GM19463 (cell line): Measurements from ENCODE around the gene STARD5.
"Not testable (repeated sequence)": the region's sequence is repeated elsewhere in the genome, so short reads cannot be mapped to it uniquely, and the experiment has no call there.

Experiments used
- ATAC-seq: cut with Tn5 transposase; IDR thresholded peaks from one replicate; pipeline ENCODE4 v1.9.1; 2021; ENCODE audit warnings: mild to moderate bottlenecking, moderate library complexity; ENCODE audit not compliant: unreplicated experiment

The STARD5 gene

DNA sequence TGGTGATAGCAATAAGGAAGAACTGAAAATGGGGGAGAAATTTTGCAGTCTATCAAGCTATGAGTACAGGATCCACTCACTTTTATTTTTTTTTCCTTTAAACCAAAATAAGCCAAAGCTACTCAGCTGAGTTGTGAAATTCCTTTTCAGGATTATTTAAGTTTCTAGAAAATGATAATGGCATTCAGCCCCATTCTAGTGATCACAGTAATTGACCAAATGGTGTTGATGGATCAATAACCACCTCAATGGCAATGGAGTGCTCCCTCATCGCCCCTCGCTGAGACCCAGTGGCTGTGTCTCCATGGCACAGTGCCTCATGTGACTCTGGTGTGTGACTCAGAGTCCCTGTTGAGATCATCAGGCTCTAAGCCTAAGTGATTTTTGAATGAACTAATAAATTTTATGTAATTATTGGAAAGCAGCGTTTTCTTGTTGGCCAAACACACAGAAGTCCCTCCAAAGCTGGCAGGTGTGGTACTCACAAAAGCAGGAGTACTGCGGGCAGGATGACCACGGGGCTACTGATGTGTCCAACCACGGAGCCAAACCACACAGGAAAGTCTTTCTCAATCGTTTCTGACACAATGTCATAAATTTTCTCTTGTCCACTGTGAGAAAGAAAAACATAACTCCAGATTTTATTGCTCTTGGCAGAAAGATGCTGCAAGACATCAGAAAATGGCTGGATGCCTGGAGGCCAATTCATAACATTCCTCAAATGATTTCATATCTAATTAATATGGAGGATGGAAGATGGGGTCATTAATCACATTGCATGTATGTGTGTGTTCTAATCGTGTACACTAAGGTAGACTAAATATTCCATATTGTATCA lies 14.4 kb upstream of the STARD5 start:
- ATAC-seq, result no peak

DNA sequence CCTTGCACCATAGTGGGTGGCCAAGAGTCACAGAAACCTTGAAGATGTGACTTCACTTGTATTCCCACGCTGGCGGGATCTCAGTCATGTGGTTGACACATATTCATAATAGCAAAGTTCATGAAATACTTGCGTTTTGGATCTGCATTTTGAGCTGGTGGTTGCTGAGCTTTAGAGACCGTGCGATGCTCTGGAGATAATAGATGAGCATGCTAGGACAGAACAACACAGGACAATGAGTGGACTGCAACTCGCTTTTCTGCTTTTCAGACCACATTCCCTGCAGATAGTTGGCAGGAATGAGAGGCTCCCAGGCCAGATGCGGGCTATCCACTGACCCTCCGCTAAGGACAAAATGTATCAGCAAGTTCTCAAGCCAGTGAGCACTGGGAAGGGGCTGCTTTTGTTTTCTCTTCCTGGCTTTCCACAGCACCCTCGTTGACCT lies 13.8 kb upstream of the STARD5 start:
- ATAC-seq, result no peak

GRCh38 chr15:81337241-81337640 lies 13.3 kb upstream of the STARD5 start:
- ATAC-seq, result no peak

GRCh38 chr15:81336568-81336967 lies 12.6 kb upstream of the STARD5 start:
- no peak for ATAC-seq

GRCh38 chr15:81335631-81336030 lies 11.7 kb upstream of the STARD5 start:
- ATAC-seq, result no peak

- ATAC-seq, result no peak
Observed at GRCh38 chr15:81334768-81335435, 11.0 kb upstream of the STARD5 start.

DNA sequence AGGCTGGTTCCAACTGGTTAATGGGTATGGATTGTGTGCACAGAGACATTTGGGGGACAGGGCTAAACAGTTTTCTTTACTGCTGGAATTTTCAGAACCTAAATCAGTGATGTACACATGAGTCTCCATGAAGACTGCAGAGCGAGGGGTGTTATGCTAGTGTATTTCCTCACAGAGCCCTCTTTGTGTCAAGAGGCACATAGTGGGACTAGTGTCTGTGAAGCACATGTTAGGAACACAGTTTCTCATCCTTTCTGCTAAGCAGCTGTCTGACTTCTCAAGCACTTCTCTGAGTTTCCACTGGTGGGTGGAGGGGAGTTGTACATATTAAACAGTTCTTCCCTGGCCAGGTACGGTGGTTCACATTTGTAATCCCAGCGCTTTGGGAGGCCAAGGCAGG lies 9.4 kb upstream of the STARD5 start:
- no peak for ATAC-seq

DNA sequence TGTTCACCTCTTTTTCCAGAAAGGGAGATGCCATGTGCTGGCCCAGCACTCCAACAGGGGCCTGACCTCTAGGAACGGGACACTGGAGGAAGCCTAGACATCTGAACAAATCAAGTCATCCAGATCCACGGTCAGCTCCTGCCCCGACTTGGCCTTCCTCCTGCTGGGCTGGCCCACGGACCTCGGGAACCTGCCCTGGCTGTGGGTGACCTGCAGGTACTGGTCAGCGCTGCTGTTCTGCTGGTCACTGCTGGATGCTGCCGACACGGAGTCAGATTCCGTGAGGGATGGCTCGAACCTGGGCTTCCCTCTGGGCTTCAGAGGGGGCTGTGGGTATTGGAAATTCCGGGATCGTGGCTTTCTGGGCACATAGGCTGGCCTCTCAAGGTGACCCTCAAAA lies 8.4 kb upstream of the STARD5 start:
- ATAC-seq, result no peak

DNA sequence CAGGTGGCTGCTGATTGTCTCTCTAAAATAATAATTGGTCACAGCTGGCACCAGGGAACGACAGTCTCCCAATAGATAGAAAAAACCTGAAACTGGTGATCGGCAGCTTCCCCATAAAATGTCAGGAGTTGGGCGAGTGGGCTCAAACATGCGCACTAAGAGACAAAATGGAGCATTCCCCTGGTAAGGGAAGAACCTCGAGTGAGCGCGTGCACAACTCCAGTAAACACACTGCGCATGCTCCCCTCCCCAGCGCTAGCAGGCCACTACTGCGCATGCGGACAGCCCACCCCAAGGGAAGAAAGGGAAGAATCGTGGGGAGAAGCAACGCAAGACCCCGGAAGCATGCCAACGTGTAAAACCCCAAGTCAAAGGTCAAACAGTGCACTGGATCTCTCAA lies 7.7 kb upstream of the STARD5 start:
- ATAC-seq, result no peak

GRCh38 chr15:81331141-81331540 lies 7.2 kb upstream of the STARD5 start:
- not testable (repeated sequence) for ATAC-seq

DNA sequence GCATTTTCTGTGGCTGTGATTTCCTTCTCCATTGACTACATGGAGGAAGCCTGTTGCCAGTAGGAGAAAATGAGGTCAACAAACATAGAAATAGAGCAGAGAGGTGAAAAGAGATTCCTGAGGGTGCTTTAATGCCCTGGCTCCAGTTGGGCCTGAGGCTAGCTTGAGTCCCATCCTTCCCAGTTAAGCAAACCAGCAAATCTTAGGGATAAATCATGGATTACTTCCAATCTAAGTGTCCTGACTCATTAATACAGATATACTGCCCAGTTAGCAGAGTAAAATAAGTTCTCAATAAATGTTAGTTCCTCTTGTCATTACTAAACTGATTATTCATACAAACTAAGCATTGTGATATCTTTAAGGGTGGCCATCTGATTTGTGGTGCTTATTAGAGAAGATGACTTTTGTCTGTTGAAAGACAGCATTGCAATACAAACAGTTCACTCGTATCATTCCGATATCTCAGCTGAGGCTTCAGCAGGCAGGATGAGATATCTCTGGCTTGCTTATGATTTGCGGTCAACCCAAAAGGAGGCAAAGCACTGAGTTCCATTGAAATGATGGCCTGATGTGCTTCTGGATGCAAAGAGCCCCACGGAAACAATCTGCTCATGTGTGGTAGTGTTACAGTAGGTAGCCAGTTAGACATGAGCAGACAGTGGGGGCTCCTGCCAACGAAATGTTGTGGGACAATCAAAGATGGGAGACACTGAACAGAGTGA lies 6.6 kb upstream of the STARD5 start:
- ATAC-seq, result no peak

DNA sequence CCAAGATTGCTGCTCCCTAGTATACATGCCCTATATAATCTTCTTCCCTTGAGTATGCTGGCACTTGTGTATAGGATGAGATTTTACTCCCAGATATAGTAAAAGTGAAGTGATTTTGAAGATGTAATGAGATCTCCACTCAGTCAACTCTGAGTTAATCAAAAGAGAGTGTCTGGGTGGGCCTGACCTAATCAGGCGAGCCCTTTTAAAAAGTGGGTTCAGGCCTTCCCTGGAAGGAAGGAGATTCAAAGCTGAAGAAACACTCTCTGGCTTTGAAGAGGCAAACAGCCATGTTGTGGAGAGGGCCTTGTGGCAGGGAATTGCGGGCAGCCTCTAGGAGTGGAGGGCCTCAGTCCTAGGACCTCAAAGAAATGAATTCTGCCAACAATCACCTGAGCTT lies 5.5 kb upstream of the STARD5 start:
- no peak for ATAC-seq

DNA sequence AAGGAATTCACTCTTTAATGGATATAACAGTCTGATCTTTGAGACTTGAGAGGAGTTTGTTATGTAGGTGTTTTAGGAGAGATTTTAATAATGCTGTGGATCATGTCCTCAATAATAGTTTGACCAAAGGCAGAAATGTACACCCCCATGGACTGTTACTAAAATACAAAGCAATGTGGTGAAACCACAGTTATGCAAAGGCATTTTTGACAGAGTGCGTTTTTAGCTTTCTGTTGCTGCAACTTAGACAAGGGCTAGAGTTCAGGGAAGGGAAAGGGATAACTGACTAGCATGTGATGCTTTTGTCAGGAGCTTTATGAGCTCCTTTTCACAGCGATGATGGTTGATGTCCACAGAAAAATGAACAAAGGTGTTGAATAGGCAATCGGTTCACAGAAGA lies 3.6 kb upstream of the STARD5 start:
- ATAC-seq, result no peak

DNA sequence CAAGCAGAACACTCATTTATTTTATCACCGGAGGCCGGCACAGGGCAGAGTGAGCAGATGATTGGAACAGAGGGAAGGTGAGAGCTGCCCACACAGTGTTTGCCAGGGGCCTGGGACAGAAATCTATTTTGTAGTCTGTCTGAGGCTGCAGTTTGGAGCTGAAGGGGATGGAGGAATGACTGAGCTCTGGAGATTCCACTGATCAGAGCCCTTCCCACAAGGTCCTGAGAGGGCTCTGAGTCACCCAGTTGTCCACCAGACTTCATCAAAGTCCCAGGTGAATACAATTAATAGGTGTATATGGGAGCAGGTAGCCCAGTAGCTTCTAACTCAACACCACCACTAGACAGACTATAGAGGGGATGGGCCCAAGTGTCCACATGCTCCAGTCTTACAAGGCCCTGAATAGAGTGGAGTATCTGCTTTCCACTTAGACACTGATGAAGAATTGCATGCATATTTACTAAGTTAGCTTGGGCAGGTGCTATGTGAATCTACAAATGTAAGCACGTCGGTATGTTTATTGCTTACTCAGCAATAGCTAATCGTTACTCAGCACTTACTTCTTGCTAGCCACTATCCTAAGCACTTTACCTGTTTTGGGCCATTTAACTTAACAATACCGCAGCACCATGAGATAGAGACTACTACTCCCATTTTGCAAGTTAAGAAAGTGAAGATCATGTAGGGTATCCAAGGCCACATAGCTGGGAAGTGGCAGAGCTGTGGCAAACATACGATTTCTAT lies 2.7 kb upstream of the STARD5 start:
- no peak for ATAC-seq

DNA sequence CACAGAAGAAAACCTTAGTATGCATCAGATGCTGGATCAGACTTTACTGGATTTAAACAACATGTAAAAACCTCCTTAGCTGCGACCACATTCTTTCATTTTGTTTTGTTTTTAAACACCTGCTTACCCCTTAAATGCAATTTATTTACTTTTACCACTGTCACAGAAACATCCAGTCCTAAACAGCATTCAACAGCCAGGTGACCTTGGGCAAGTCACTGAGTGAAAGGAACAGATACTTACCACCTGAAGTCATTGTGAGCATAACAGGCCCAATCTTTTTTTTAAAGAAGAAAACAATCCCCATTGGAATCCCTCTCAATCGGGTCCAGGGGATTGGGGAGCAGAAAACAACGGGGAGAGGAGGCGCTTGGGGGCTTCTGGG lies 390 bp downstream of the STARD5 start:
- peak; percentile 3 for ATAC-seq

GRCh38 chr15:81322676-81323253 lies 1.2 kb downstream of the STARD5 start:
- ATAC-seq, result no peak

DNA sequence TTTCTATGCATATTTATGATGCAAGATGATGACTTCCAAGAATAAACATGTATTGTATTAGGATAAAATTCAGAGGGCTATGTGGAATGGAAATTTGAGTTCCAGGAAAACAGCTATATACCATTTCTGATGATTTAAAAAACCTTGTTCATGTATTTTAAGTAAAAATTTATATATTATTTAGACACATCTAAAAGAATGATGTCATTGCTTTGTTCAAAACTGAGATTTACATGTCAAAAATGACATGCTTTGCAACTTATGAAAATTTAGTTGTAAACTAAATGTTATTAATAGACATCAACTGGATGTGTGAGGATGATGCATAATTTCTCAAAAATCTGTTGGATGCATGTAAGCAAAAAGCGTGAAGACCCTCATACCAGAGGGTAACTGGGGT lies 2.3 kb downstream of the STARD5 start:
- ATAC-seq, result no peak

DNA sequence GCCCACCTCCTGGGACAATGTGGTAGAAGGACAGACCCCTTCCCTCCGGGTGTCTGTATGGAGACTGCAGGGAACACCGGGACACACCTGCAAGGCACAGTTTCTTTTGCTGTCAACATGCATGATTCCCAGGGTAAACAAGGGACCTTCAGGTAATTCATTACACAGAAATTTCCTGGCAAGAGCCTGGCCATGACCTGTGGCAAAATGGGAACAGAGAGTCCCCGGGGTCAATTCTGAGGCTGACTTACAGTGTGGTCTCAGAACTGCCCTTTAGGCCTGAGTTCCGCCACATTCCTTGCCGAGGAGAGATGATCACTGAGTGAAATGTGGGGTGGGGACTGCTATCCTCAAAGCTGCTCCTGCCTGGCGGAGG lies 6.3 kb downstream of the STARD5 start:
- ATAC-seq, result no peak

DNA sequence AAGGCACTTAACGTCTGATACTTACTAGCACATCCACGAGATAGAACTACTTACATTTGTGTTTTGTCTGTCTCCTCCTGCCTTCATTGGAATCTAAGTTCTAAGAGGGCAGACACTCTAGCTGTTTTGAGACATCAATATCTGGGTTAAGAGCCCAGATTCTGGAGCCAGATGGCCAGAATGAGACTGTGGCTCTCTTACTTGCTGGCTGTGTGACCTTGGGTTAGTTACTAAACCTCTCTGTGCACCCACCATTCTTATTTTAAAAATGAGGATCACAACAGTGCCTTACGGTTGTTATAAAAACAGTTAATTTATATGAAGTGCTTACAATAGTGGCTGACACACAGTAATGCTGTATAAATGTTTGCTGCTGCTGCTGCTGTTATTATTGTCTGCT lies 7.7 kb downstream of the STARD5 start:
- ATAC-seq, result no peak

GRCh38 chr15:81315452-81316175 lies 8.3 kb downstream of the STARD5 start:
- ATAC-seq, result peak; percentile 51
